ENCODE results near the gene HRAS. TPM values are rescaled to one million over a fixed set of nuclear protein-coding genes. Genes with fewer than 3 reads are reported as not detected.

HRAS gene
- polyA plus RNA-seq, 1 of the 3 experiments (the other 2 are of a cell fraction), result 217 TPM

GRCh38 chr11:498297-499181 lies 36.8 kb downstream of the HRAS start (continued):
- TF ChIP-seq MAX (IDR thresholded peaks at IDR 0.05; ENCODE audit: low read depth) (no peak), SIN3A (IDR thresholded peaks at IDR 0.05; ENCODE audit: borderline replicate concordance, low read depth, low read length) (no peak)

DNA sequence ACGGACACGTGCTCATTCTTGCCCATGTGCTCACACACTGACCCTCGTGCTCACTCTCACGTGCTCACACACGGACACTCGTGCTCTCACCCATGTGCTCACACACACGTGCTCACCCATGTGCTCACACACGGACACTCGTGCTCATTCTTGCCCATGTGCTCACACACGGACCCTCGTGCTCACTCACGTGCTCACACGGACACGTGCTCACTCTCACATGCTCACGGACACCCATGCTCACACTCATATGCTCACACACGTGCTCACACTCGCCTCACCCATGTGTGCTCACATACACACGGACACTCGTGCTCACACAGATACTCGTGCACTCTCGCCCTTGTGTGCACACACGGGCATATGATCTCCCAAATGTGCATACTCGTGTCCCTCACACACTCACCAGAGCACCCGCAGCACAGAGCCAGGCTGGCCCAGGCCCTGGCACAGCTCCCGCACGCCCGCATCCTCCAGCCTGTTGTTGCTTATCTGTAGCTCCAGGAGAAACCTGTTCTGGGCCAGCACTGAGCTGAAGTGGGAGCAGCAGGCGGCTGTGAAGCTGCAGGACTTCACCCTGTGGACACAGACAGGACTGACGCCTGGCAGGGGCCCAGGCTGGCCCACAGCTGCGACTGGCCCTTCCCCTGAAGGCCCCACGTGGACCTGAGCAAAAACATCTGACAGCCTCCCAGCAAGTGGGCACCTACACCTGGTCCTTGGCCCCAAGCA lies 37.6 kb downstream of the HRAS start:
- Histone ChIP-seq H3K27me3 (ENCODE audit: insufficient read depth) (no peaks in the 10 kb centered on the region), H3K36me3 (replicated peaks in 1 of 2; ENCODE audit: control insufficient read depth in 1 of 2, insufficient read depth in 2 of 2, low read length in 1 of 2) (peaks cover 16 to 75% of the 10 kb centered on the region in 2 experiments), H3K9me2 (no peaks in the 10 kb centered on the region), H3K79me2 (ENCODE audit: insufficient read depth) (peaks cover 13% of the 10 kb centered on the region; the same call in 1 of the 2 replicates), H2AFZ (ENCODE audit: low read depth) (no peak overlapping the region), H3K9me3 (no peaks in the 10 kb centered on the region), H4K20me1 (ENCODE audit: insufficient read depth) (0 out of 2 replicates have a peak, but pooled peaks cover 6% of the 10 kb centered on the region), H3K9ac (no peak overlapping the region), H3K4me2 (no peak overlapping the region), H3K27ac (ENCODE audit: low read depth in 2 of 2, low read length in 1 of 2) (no peak overlapping the region; a peak in 1 of 4 replicates), H3K4me1 (ENCODE audit: control insufficient read depth in 1 of 2, insufficient read depth in 2 of 2, low read depth in 1 of 2, low read length in 1 of 2) (no peaks in the 10 kb centered on the region; a peak in 1 of 4 replicates), H3K4me3 (ENCODE audit: low read depth in 2 of 2, low read length in 1 of 2) (no peak overlapping the region), H3F3A (replicated peaks; ENCODE audit: insufficient read depth) (peaks cover 5% of the 10 kb centered on the region)
- ChIA-PET CTCF (interaction anchor here (1.4 kb wide), 1 partner anchor 9 kb away, joined by 3 read pairs; no protein-coding TSS in a partner anchor), POLR2A (interaction anchor here (1.6 kb wide), 1 partner anchor 9 kb away, joined by 4 read pairs; the partner anchor contains the start of gene RNH1)
- no peak for DNase-seq
- WGBS (ENCODE audit: low lambda C conversion rate), result 97% methylated on average over 29 of the region's 31 CpGs
- no peak for TF ChIP-seq TCF12 (IDR thresholded peaks at IDR 0.05)
- TF ChIP-seq NFIC (IDR thresholded peaks at IDR 0.05; ENCODE audit: borderline replicate concordance), result no peak
- TF ChIP-seq FOXM1 (IDR thresholded peaks at IDR 0.05; ENCODE audit: low read depth), result no peak
- no peak for TF ChIP-seq JUND (IDR thresholded peaks at IDR 0.05)
- no peak for TF ChIP-seq SMC3 (IDR thresholded peaks at IDR 0.05; ENCODE audit: low read depth, low read length)
- TF ChIP-seq RAD21 (IDR thresholded peaks at IDR 0.05; ENCODE audit: low read length), result no peak
- TF ChIP-seq USF1 (IDR thresholded peaks at IDR 0.05; ENCODE audit: borderline replicate concordance, low read depth), result no peak
- no peak for TF ChIP-seq ZBTB33 (IDR thresholded peaks at IDR 0.05; ENCODE audit: borderline replicate concordance, low read depth)
- no peak for TF ChIP-seq RCOR1 (IDR thresholded peaks at IDR 0.05; ENCODE audit: low read length)
- no peak for TF ChIP-seq CHD2 (IDR thresholded peaks at IDR 0.05; ENCODE audit: low read length, partially characterized antibody)
- no peak for TF ChIP-seq USF2 (IDR thresholded peaks at IDR 0.05; ENCODE audit: borderline replicate concordance, low read depth, low read length)
